Heart left ventricle (tissue), 13 donors: ENCODE results near the gene LY86.

Experiments used
- POLR2A ChIP-seq, 2 donors: fragments of 450-650 bp; IDR thresholded peaks; one replicate each; pipeline ENCODE4 v1.6.1; 2017; ENCODE audit warnings: antibody characterized with exemption in 2 of 2, mild to moderate bottlenecking in 2 of 2, moderate library complexity in 2 of 2
- TF ChIP-seq, protein P1 (sequence below), 12 donors: fragments of 200-600 bp; sonication (generic) in 4 of 12; IDR thresholded peaks; one replicate each; pipeline versions ENCODE4 v1.5.0 to v1.8.0; 2018 to 2022; ENCODE audit warnings: antibody characterized with exemption in 12 of 12, mild to moderate bottlenecking in 5 of 12
- donor health status: ischemic (EF 13 %, LVEDD 7.1; RV severe dilation, severe dysfunction).
- donor health status: DM: no; HTN: yes; CAD: no.
- donor health status: DM: no; HTN: no; CAD: no.
- donor health status: ischemic (EF 25% LVEDD 6.9; RV normal size, moderate dysfunction).
- donor health status: ischemic (EF 25% LVEDD 5.7; RV mildly dilated, moderate dysfunction).
- donor health status: ischemic (EF 35%, LVEDD 5.7; RV mildly dilated, moderate dysfunction).
- donor health status: nonischemic (EF 11% LVEDD 7.7; RV severe dilation, severe dysfunction).
- donor health status: DM: yes; HTN: yes; CAD: no.
- donor health status: PGD.
- donor health status: ischemic (EF 29% LVEDD 5.4; RV normal size, mild dysfunction).
- donor health status: nonischemic (EF 23%, LVEDD 6.1; RV moderate dilation, normal function).

DNA sequence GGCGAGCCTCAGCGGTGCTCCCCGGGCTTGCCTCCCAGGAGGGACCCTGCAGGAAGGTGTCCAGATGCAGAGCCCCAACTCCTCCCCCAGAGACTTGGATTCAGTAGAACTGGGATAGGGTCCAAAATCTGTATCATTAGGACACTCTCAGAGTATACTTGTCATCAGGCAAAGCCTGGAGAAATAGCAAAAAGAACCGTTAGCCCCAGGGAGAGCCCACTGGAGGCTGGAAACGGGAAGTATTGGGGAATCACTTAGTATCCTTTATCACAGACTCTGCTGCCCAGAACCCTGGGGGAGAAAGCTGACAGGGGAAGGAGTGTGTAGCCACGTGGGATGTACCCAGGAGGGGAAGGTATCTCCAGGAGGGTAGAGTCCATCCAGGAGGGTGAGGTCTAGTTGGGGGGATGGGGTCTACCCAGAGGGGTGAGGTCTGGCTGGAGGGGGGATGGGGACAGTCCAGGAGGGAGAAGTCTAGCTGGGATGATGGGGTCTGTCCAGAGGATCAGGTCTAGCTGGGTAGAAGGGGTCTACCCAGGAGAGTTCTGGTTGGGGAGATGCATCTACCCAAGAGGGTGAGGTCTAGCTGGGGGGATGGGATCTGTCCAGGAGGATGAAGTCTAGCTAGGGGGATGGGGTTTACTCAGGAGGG, 107.2 kb downstream of the LY86 start:
- TF ChIP-seq, protein P1, sequence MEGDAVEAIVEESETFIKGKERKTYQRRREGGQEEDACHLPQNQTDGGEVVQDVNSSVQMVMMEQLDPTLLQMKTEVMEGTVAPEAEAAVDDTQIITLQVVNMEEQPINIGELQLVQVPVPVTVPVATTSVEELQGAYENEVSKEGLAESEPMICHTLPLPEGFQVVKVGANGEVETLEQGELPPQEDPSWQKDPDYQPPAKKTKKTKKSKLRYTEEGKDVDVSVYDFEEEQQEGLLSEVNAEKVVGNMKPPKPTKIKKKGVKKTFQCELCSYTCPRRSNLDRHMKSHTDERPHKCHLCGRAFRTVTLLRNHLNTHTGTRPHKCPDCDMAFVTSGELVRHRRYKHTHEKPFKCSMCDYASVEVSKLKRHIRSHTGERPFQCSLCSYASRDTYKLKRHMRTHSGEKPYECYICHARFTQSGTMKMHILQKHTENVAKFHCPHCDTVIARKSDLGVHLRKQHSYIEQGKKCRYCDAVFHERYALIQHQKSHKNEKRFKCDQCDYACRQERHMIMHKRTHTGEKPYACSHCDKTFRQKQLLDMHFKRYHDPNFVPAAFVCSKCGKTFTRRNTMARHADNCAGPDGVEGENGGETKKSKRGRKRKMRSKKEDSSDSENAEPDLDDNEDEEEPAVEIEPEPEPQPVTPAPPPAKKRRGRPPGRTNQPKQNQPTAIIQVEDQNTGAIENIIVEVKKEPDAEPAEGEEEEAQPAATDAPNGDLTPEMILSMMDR (IDR thresholded peaks at IDR 0.05), result no peak
- TF ChIP-seq POLR2A (IDR thresholded peaks at IDR 0.05), result no peak
